ENCODE results near the gene CDH20.

The CDH20 gene

DNA sequence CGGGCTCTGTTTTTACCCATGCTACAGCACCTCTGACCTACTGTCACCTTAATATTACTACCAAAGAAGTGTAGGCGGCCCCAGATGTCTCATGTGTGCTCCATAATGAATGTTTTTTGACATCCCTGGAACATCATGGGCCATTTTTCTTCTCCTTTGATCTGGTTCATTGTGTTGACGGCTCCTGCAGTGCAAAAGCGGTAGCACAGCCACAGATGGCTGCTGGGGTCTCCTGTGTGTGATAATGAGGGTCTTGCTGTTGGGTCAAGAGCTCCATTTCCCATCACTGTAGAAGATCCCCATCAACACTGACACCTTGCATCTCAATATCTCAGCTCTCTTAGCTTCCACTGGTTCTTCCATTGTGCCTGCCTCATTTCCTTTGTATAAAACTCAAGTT is 95.0 kb downstream of the CDH20 start:
- no peak for DNase-seq

DNA sequence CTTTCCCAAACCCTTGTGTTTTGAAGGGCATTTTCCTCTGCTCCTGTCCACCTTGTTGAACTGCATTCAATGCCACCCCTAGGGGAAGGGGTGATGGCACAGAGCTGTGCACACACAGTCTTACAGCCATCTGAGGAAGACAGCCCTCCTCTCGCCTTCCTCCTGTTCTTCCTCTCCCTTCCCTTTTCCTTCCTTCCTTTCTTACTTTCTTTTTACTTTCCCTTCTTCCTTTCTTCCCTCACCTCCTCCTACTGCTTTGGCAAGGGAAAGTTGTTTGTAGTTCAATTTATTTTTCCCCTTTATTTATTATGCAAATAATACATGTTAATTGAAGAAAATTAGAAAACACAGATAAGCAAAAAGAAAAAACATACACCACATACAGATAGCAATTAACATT is 99.4 kb downstream of the CDH20 start:
- DNase-seq, result no peak

DNA sequence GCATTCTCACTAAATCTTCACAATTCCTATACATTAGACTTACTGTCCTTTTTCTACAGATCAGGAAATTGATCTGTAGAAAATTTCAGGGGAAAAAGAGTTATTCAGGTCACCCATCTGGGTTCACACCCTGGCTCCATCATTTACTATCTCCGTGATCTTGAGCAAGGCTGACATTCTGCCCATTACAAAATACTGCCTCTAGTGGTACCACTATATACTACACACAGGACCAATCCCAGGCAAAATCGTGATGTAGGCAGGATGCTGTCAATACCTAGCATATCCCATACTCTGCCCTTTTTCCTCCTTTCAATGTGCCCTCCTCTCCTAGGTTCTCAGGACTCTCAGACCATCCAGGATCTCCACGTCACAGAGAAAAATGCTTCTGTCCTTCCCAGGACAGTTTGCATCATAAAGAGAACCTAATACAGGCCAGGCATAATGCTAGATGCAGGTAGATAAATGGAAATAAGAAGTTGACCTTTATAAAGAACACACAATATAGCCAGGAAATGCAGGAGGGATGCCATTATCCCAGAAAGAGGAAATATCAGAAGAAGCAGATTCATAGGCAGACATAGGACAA is 101.9 kb downstream of the CDH20 start:
- DNase-seq, result peak in 1 of 5 donors; percentile 1

DNA sequence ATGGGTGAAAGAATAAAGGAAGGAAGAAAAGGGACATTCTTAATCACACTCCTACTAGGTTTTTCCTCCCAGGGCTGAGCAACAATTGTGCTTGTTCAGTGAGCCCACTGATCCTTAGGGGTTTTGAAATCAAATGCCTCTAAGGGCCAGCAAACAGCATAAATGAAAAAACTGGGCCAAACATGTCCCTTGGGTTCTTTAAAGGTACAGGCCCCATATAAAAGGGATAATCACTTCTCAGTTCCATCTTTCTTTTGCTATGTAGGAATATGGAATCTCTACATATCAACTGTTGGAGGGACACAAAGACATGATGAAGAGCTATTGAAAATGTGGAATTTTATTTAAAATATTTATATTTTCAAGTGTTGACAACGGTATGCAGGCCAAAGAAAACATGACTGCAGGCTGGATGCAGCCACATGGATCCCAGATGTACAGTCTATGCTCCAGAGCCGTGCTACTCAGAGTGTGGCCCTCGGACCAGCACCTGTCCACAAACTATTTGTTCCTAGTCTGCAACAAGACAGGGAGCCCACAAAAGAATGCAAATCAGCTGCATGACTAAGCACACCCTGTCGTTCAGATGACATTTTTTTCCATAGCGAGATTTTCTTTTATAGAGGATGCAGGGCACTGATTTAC is 110.0 kb downstream of the CDH20 start:
- no peak for DNase-seq

DNA sequence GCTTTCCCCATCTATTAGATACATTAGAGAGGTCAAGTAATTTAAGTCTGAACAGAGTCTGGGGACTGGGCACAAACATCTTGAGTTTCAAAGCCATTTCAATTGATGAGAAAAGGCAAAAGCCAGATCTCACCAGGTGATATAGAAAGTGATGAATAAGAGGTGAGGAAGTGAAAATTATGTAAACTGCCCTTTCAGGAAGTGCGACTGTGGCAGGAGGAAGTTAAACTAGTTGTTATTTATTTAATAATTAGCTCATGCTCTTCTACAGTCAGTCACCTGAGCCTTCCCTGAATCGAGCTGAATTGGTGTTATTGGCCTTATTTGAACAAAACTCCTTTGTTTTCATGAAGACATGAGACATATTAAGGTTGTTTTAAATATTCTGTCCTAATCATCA is 115.1 kb downstream of the CDH20 start:
- DNase-seq, result no peak

DNA sequence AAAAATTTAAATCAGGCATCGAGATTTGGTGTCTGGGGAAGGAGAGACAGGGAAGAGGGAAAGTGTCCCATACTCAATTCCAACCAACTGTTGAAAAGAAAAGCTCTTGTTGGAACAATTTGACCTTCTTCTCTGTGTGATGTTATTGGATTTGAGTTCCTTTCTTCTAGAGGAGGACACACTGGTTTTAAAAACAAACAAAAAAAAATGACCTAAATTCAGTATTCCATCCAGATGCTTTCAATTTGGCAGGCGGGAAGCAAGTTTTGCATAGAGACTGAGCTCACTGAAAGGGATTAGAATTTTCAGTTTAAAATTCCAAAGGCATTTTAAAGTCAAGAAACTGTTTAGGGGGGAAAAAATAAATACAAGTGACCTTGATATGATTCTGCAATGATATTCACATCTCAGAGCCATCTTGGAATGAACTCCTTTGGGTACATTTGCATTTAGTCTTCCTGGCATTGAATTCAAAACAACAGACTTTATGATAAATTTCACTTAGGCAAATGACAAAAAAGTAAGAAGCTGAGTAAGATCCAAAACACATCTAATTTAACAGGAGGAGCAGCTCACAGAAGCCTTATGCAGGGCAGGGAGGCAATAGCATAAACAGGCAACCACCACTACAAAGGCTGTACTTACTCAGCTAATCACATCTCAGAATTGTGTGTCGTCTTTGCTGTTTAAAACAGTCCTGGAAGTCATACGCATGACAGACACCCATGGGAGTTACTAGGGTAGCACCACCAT is 126.8 kb downstream of the CDH20 start:
- no peak for DNase-seq

DNA sequence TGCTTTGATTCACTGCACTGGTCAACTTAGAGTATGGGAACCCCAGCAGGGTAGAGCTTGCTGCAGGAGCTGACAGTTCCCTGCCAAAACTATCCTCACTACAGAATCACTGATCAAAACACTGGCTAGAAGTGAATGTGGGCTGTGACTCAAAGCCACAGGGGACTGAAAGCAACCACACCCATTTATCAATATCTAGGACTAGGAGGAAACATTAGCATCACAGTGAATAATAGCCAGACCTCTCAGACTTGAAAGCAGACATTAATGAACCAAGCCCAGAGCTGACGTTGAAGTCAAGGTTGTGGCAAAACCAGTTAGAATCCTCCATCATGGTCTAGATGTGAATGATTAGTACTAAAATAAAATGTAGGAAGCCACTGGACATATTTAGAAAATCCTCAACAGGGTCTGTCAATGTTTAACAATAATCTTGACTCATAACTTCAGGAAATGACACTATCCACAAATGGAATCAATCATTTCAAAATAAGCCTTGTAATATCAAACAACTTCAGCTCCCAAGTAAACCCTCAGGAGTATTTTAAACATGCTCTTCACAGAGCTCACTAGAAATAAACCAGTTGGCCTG is 131.4 kb downstream of the CDH20 start:
- no peak for DNase-seq

DNA sequence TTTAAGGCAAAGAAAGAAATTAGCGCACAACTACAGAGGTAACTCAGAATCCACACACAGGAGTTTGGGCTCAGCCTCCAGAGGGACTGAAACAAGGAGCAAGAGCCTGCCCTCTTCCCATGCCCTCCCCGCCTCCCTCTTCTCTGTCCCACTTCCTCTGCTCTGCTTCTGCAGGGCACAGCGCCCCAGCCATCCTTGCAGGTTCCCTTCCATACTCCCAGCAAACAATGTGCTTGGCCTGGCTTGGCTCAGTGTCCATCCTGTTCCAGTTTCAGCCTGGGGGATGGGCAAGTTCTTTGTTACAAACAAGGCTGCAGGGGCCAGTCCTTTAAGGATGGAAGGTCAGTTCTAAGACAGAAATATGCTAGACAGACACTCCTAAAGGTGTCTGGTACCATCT is 133.5 kb downstream of the CDH20 start:
- DNase-seq, result no peak

DNA sequence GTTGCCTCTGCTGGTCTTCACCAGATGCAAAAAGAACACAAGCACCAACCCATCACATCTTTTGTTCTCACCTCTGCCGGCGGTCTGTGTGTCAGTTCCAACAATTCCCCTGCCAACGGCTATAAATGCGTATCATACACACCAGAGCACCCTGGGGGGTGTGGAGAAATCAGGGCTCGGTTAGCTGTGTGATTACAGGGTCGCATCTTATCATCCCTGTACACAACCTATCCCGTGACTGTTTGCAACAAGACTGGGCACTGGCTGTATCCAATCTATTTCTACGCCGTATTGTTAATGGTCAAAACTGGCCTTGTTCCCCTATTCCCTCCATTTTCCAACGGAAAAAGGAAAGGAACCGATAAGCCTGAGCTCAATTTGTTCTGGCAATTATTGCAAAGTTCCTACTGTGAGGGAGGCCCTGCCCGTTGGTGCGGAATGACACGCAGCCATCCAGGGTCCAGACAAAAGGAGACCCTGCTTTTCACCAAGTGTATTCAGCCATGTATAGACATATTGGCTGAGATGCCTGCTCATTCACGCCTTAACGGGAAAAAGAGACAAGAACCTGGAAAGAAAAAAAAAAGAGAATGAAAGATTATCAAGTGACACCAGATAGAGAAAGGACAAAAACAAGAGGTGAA is 136.9 kb downstream of the CDH20 start:
- DNase-seq, result no peak

DNA sequence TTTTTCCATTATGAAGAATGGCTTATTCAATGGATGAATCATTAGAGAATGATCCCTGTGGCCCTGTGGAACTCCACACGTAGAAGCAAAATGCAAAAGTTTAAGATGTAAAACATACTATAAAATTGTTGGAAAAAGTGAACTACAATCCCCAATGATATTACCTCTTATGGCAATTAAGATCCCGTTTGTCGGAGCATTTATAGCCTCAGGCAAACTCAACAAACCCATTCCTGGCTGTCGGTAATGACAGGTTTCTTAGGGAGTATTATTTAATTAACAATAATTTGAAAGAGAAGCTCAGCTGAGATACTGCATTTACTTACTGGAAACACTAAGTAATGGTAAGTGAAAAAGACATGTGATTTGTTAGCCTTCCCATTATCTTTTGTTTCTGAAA is 138.3 kb downstream of the CDH20 start:
- no peak for DNase-seq

DNA sequence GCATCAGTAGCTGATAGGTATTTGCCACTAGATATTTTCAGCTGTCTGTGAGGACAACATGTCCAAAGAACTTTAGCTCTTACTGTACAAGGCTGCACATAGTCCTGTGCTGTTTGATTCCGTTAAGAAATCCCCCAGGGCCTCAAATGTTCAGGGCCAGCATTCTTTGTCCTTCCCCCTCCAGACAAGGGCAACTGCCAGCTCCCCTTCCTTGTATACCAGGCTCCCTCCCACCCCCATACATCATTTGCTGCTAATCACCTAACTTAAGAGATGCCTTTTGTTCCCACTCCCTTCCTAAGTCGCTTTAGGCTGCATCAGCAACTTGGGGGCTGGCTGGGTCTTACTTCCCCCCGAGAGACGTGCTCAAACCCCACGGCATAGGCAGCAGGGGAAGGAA is 138.7 kb downstream of the CDH20 start:
- DNase-seq, result no peak

DNA sequence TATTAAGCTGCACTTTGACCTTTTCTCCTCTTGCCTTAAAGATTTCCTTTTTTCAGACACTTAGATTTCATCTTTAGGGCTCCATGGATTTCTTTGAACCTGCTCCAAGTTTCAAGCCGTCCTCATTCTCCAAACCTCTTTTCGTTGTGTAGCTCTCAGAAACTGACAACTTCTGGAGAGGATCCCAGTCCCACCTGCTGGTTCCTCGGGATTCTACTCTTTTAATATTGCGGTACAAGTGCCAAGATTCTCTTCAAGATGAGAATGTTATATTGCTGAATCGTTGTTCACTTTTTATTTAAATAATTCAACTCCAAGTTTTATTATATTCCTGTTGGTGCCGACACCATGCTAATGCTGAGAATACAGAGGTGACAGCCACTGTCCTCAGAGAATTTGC is 141.1 kb downstream of the CDH20 start:
- DNase-seq, result no peak

DNA sequence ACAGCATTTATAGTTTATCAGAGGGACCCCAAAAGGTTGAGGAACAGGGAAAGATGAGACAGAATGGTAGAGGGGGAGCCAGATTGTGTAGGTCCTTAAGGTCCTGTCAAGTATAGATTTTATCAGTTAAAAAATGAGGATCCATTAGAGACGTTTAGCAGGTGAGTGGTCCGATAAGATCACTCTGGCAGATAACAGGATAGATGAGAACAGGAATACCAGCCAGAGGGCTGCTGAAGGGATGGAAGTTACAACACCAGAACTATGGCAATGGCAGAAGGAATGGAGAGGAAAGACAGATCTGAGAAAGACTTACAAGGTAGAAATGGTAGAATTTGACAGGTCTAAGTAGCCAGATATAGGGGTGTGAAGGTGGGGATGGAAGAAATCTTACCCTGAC is 141.7 kb downstream of the CDH20 start:
- DNase-seq, result no peak

DNA sequence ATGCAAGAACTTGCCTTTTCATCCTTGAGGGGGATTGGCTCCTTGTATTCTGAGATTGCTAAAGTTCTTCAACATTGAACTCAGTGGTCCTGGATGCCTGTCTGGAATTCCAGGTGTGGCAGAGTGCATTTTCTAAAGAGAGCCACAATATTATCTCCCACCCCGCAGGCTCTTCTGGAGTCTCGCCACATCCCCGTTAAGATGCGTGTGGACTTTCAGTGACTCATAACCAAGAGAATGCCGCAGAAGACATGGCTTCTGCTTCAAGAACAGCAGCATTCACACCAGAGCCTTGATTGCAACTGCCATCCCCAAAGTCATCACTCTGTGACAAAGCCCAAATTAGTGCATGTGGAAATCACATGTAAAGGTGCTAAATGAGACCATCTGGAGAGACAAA is 142.7 kb downstream of the CDH20 start:
- no peak for DNase-seq

DNA sequence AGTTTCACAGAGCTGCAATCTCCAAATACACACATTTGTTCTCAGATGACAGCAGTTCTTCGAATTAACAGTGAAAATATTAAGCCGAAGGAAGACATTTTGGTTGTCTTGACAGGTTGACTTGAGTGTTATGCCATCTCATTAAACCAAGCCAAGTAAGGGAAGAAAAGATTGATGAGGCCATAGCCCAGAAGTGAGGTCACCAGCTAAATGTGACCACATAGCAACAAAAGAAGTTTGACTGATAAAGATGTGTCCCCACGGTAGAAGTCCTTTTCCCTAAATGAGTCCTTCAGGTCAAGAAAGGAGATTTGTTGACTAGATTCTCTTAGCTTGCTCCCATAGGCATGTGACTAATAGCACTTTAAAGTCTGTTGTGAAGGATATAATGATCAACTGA is 156.1 kb downstream of the CDH20 start:
- DNase-seq, result no peak

DNA sequence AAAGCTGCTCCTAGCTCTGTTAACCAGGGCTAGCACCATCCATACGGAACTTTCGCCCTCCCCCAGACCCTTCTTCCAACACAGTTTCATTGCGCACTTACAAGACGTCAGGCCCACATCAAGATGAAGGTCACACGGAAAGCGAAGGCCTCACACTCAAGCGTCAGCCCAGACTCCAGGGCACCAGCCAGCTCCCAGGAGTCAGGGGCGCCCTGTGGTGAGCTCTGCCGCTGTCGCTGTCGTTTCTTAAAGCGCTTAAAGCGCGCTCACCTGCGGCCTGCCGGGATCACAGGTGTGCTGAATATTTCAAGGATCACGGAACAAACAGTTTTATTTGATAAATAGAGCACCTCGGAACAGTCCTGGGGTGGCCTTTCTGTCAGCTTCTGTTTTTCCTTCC is 163.1 kb downstream of the CDH20 start:
- no peak for DNase-seq

DNA sequence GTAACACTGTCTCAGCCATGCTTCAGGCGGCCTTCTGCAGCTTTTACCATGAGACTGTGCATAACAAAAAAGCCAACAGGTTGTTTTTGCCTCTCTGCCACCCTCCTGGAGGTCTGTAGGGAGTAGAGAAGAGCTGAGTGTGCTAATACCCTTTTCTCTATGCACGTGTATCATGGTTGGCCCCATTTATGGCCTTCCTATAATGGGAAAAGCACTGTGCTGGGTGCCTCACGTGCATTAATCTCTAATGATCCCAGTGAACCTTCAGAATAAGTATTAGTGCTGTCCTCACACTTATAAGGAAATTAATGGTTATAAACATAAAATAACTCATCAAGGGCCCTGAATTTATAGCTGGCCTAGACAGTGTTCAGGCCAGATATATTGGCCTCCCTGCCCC is 164.2 kb downstream of the CDH20 start:
- DNase-seq, result no peak

DNA sequence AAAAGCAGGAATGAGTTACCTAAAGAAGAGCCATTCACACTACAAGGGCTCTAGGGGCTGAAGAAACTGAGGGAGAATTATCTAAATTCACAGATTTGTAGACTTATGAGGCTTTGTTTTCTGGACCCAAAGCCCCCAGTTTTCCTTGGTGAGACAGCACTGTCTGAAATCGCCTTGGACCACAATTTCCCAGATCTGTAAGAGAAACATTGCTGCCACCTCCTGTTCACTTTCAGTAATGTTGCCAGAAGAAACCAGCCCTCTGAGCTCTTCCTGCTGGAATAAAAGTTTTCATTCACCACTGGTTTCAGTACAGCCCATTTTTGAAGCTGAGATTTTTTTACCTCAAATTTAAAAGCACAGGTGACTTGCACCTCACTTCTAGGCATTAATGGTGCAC is 169.2 kb downstream of the CDH20 start:
- DNase-seq, result no peak

DNA sequence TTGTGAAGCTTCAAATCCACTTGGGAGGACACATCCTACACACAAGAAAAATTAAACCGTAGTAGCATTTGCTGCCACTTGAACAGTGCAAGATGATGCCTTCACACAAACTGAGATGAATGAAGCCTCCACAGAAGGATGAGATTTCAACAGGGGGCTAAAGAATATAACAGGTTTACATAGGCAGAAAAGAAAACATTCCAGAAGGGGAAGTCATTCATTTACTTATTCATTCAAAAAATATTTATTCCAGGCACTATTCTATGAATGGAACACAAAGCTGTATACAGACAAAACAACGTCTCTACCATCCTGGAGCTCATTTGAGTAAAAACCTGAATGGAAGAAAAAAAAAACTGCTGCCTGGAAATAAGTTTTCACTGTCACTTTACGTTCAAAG is 170.5 kb downstream of the CDH20 start:
- no peak for DNase-seq

DNA sequence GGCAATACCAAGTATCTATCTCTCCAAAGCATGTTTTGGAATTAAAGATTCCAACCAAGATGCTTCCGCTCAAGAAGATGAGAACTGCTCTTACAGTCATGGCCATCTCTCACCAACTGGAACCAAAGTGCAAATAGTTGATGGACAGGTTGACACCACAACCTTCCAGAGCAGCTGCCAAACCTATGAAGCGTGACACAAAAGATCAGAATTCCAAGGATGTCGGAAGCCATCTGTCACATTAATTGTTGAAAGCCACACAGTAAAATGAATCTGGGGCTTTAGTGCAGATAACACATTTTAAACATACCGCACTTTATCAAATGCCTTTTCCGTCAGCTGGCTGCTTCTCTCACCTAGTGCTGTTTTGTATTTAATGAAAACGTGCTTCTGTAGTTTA is 195.7 kb downstream of the CDH20 start:
- no peak for DNase-seq

DNA sequence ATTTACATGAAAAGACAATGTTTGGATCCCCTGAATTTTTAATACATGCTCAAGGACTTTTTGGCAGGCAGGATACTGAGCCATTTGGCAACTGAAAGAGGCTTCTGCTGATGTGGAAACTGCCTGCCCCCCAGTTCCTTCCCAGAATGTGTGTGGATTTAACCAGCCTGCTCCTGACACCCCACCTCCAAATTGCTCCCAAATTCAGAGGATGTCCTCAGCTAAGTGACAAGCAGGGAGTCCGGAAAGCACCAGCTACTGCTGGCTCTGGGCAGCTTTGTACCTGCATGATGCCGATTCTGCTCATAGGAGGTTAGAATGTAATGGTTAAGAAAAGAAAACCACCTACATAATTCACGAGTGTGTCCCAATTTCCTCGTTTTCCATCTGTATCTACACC is 197.5 kb downstream of the CDH20 start:
- DNase-seq, result no peak

DNA sequence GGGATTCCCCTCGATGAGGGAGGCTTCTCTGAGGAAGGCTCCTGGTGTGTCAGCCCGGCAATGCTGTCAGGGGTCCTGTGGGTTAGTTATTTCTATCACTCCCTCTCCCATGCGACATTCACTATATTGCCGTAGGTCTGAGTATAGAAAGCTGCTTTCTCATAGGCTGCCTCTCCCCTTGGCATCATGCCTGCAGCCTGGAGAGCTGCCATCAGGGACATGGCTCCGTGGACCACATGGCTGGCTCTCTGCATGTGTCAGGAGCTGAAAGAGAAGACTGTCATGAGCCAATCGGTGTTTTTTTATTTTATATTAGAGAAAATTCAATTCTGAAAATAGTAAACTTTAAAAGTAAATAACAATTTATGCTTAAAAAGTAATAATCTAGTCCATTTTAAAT is 198.0 kb downstream of the CDH20 start:
- no peak for DNase-seq

DNA sequence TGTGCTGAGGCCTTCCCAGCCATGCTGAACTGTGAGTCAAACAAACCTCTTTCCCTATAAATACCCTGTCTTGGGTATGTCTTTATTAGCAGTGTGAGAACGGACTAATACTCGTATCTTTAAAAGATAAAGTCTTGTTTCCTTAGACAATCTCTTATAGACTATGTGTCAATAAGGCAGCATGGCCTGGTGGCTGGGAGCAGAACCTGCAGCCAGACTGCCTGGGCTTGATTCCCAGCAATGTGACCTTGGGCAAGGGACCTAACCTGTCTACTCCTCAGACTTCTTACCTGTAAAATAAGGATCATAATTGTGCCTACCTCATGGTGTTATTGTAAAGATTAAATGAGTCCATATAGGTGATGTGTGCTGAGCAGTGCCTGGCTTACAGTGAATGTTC is 198.7 kb downstream of the CDH20 start:
- no peak for DNase-seq

DNA sequence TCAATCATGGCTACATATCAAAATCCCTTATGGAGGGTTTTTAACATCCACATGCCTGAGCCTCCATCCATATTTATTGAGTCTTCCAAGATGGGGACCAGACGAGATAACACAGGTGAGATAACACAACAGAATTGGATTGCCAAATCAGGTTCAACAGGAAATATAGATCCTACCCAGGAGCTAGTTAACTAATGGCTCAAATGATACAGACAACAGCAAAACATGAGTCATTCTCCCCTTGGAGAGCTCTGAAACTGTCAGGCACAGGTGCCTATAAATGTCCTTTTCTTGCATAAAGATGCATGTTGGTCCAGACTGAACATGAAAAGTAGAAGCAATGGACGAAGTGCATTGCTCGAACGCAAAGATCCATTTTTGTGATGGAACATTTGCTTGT is 202.2 kb downstream of the CDH20 start:
- no peak for DNase-seq

Measured in T-helper 1 cell (primary cell).